OCI-LY7 (cell line): ENCODE results near the gene RPL13. TPM values are rescaled to one million over a fixed set of nuclear protein-coding genes. Genes with fewer than 3 reads are reported as not detected.

Source experiments
- BruUV-seq: library from RNA; stranded (reverse); fragments of 400-500 nt; replicated peaks from 2 replicates; lab custom pipeline; 2021; lab: Mats Ljungman, UMichigan
- CTCF ChIA-PET: fragments of 300-600 bp; sonication (Branson Sonifier 250); formaldehyde crosslinking; loops from one replicate; lab custom pipeline; 2022; ENCODE audit warnings: antibody characterized with exemption; ENCODE audit not compliant: unreplicated experiment; lab: Charles Lee
- POLR2A ChIA-PET: fragments of 300-600 bp; sonication (Branson Sonifier 250); formaldehyde crosslinking; loops from one replicate; lab custom pipeline; 2022; ENCODE audit warnings: antibody characterized with exemption; lab: Charles Lee
- DNase-seq: peaks from one replicate; pipeline ENCODE4 v3.0.0-alpha.2; 2015; ENCODE audit warnings: low spot score
- H2AFZ ChIP-seq: fragments of 200-600 bp; sonication (generic), shearing (Covaris generic); 2 replicates; pipeline ENCODE4 v1.6.1; 2014; ENCODE audit warnings: mild to moderate bottlenecking, antibody characterized with exemption, low read length, moderate library complexity
- H3K27ac ChIP-seq: fragments of 200-600 bp; sonication (generic); 2 replicates; pipeline ENCODE4 v1.5.1; 2014; ENCODE audit warnings: mixed run types, low read depth, mild to moderate bottlenecking, moderate library complexity, low read length, inconsistent platforms; ENCODE audit not compliant: poor library complexity, severe bottlenecking
- H3K36me3 ChIP-seq: fragments of 200-600 bp; sonication (generic); 2 replicates; pipeline ENCODE4 v1.6.1; 2014; ENCODE audit warnings: mild to moderate bottlenecking, antibody characterized with exemption, low read length, moderate library complexity, mixed read lengths; ENCODE audit not compliant: insufficient read depth
- H3K4me1 ChIP-seq: fragments of 200-600 bp; sonication (generic); 2 replicates; pipeline ENCODE4 v1.5.1; 2014; ENCODE audit warnings: mild to moderate bottlenecking, low read length; ENCODE audit not compliant: insufficient read depth, poor library complexity, severe bottlenecking
- H3K4me2 ChIP-seq: fragments of 200-600 bp; sonication (generic); 2 replicates; pipeline ENCODE4 v1.6.1; 2014; ENCODE audit warnings: mild to moderate bottlenecking, low read length
- H3K4me3 ChIP-seq: fragments of 200-600 bp; sonication (generic); 2 replicates; pipeline ENCODE4 v1.5.1; 2014; ENCODE audit warnings: mild to moderate bottlenecking, low read depth, low read length; ENCODE audit not compliant: poor library complexity, severe bottlenecking
- H3K79me2 ChIP-seq: fragments of 200-600 bp; sonication (generic); 2 replicates; pipeline ENCODE4 v1.6.1; 2016; ENCODE audit warnings: low read depth, mild to moderate bottlenecking, low read length, moderate library complexity, mixed read lengths; ENCODE audit not compliant: insufficient read depth
- H3K9me2 ChIP-seq: fragments of 200-600 bp; sonication (generic); 2 replicates; pipeline ENCODE4 v1.6.1; 2016; ENCODE audit warnings: mild to moderate bottlenecking, low read length, mixed read lengths; ENCODE audit not compliant: insufficient read depth
- H3K9me3 ChIP-seq: fragments of 200-600 bp; sonication (generic); 2 replicates; pipeline ENCODE4 v1.6.1; 2014; ENCODE audit warnings: mild to moderate bottlenecking, mixed run types, low read length, mixed read lengths
- H4K20me1 ChIP-seq: fragments of 200-600 bp; sonication (generic); 2 replicates; pipeline ENCODE4 v1.6.1; 2014; ENCODE audit warnings: mild to moderate bottlenecking, antibody characterized with exemption, low read length, moderate library complexity, mixed read lengths; ENCODE audit not compliant: insufficient read depth
- CTCF ChIP-seq: fragments of 200-600 bp; sonication (generic); conservative IDR thresholded peaks from 2 replicates; pipeline ENCODE4 v1.5.1; 2014; ENCODE audit warnings: mild to moderate bottlenecking, antibody characterized with exemption, low read length, moderate library complexity, mixed read lengths
- EZH2phosphoT487 ChIP-seq: fragments of 200-600 bp; sonication (generic); IDR thresholded peaks from 2 replicates; pipeline ENCODE4 v1.6.1; 2018; ENCODE audit warnings: low read depth, borderline replicate concordance, mild to moderate bottlenecking, mixed run types, antibody characterized with exemption, low read length, moderate library complexity, mixed read lengths
- intact Hi-C: fragments of 100-400 bp; cut with micrococcal nuclease; formaldehyde crosslinking; loops from one replicate; pipeline ENCODE4 v1.10.0; 2022; ENCODE audit not compliant: unreplicated experiment
- total RNA-seq, 2 experiments: library from RNA; depleted of rRNA in 1 of 2; stranded (reverse); fragments of >200 nt in 1 of 2; shearing (Covaris generic) in 1 of 2; gene quantifications; 2 replicates each; pipeline ENCODE4 v1.2.3, GENCODE V29; 2014 to 2022

The RPL13 gene
- total RNA-seq, 2 experiments from 2014 or later: 2,928 to 9,791 TPM

- Histone ChIP-seq H4K20me1 (no peaks in the 10 kb centered on the region), H3K9me2 (no peaks in the 10 kb centered on the region), H3K79me2 (no peaks in the 10 kb centered on the region), H3K27ac (no peak overlapping the region), H3K4me3 (no peak overlapping the region), H3K4me1 (no peaks in the 10 kb centered on the region), H3K36me3 (no peaks in the 10 kb centered on the region), H3K9me3 (no peaks in the 10 kb centered on the region), H3K4me2 (no peak overlapping the region), H2AFZ (no peak overlapping the region)
- intact Hi-C loops: loop anchor here (2.0 kb wide), 1 partner anchor 41 kb away; no protein-coding TSS in a partner anchor
- TF ChIP-seq CTCF: no peak
- TF ChIP-seq EZH2phosphoT487: no peak
- ChIA-PET CTCF (no interaction called here), POLR2A (interaction anchor here (0.5 kb wide), 1 partner anchor 806 kb away, joined by 3 read pairs; no protein-coding TSS in a partner anchor)
- no peak for DNase-seq
- no TSS peak for BruUV-seq
Measured at GRCh38 chr16:89599902-89600301, 39.4 kb downstream of the RPL13 start.

GRCh38 chr16:89600427-89600826, 39.9 kb downstream of the RPL13 start:
- TF ChIP-seq CTCF: no peak
- TF ChIP-seq EZH2phosphoT487: no peak
- no peaks in the 10 kb centered on the region for H3K9me2 ChIP-seq
- ChIA-PET CTCF (no interaction called here), POLR2A (interaction anchor here (0.5 to 0.8 kb wide), 2 partner anchors 487 to 806 kb away, joined by 3 to 4 read pairs; no protein-coding TSS in a partner anchor)
- no peaks in the 10 kb centered on the region for H3K79me2 ChIP-seq
- no peak overlapping the region for H3K4me3 ChIP-seq
- H3K36me3 ChIP-seq: no peaks in the 10 kb centered on the region
- DNase-seq: no peak
- H3K4me1 ChIP-seq: no peaks in the 10 kb centered on the region
- no TSS peak for BruUV-seq
- no peak overlapping the region for H2AFZ ChIP-seq
- H3K27ac ChIP-seq: no peak overlapping the region
- intact Hi-C loops: no loop called here
- H3K9me3 ChIP-seq: no peaks in the 10 kb centered on the region
- H4K20me1 ChIP-seq: no peaks in the 10 kb centered on the region
- H3K4me2 ChIP-seq: no peak overlapping the region

- Histone ChIP-seq H3K27ac (no peak overlapping the region), H3K4me1 (no peaks in the 10 kb centered on the region), H4K20me1 (no peaks in the 10 kb centered on the region), H2AFZ (no peak overlapping the region), H3K79me2 (no peaks in the 10 kb centered on the region), H3K4me2 (no peak overlapping the region), H3K4me3 (no peak overlapping the region), H3K9me2 (no peaks in the 10 kb centered on the region), H3K9me3 (no peaks in the 10 kb centered on the region), H3K36me3 (no peaks in the 10 kb centered on the region)
- no TSS peak for BruUV-seq
- TF ChIP-seq CTCF (no peak), EZH2phosphoT487 (no peak)
- ChIA-PET POLR2A (interaction anchor here (0.8 kb wide), 1 partner anchor 487 kb away, joined by 4 read pairs; no protein-coding TSS in a partner anchor), CTCF (no interaction called here)
- no peak for DNase-seq
- intact Hi-C loops: no loop called here
Measured at GRCh38 chr16:89600956-89601355, 40.5 kb downstream of the RPL13 start.
